GM12891 (cell line): ENCODE data around the gene OR2T27.

Experiments used
- PAX5 ChIP-seq: IDR thresholded peaks from 2 replicates; pipeline ENCODE4 v1.6.1; 2011; ENCODE audit warnings: low read length, moderate library complexity, mild to moderate bottlenecking; ENCODE audit not compliant: insufficient read depth, severe bottlenecking
- POLR2A ChIP-seq: IDR thresholded peaks from 2 replicates; pipeline ENCODE4 v1.6.1; 2011; ENCODE audit warnings: low read depth, low read length, control low read depth
- POLR2AphosphoS5 ChIP-seq: IDR thresholded peaks from 2 replicates; pipeline ENCODE4 v1.6.1; 2011; ENCODE audit warnings: low read depth, low read length, control low read depth
- SPI1 ChIP-seq: IDR thresholded peaks from 2 replicates; pipeline ENCODE4 v1.6.1; 2011; ENCODE audit warnings: low read depth, low read length, control low read depth
- TAF1 ChIP-seq: IDR thresholded peaks from 2 replicates; pipeline ENCODE4 v1.6.1; 2011; ENCODE audit warnings: low read depth, low read length, control low read depth

DNA sequence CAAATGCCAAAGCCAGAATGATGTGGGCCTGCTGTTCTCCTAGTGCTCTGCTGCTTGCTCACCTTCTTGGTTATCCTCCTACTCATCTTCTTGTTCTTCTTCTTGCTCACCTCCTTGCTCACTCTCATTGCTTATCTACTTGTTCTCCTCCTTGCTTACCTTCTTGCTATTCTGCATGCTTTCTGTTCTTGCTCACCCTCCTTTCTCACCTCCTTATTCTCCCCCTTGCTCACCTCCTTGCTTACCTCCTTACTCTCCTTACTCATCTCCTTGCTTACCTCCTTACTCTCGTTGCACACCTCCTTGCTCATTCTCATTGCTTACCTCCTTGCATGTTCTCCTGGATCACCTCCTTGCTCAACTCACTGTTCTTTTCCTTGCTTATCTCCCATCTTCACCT is 47.4 kb upstream of the OR2T27 start, which contains the start of gene OR14I1:
- TF ChIP-seq POLR2A = no peak
- no peak for TF ChIP-seq TAF1
- no peak for TF ChIP-seq POLR2AphosphoS5
- TF ChIP-seq SPI1 = no peak
- no peak for TF ChIP-seq PAX5
